Esophagus muscularis mucosa (tissue), 4 donors: ENCODE results near the gene GPC6. TPM values are rescaled to one million over a fixed set of nuclear protein-coding genes. Genes with fewer than 3 reads are reported as not detected.

Experiments
- DNase-seq: peaks from one replicate; pipeline ENCODE4 v3.0.0-alpha.2; 2017; ENCODE audit errors: extremely low spot score
- H3K27ac ChIP-seq, 4 donors: fragments of 200-600 bp; sonication (generic); replicated peaks in 1 of 4; 1 replicate in 3 of 4; 2 replicates in 1 of 4; pipeline ENCODE4 v1.5.1; 2016 to 2019; ENCODE audit warnings: mild to moderate bottlenecking in 1 of 4
- H3K27me3 ChIP-seq, 4 donors: fragments of 200-600 bp; sonication (generic); one replicate each; pipeline versions ENCODE4 v1.5.1 to v1.6.0; 2016 to 2019
- H3K36me3 ChIP-seq, 4 donors: fragments of 200-600 bp; sonication (generic); one replicate each; pipeline ENCODE4 v1.5.1; 2016 to 2019
- H3K4me1 ChIP-seq, 4 donors: fragments of 200-600 bp; sonication (generic); one replicate each; pipeline ENCODE4 v1.5.1; 2016 to 2019
- H3K4me3 ChIP-seq, 4 donors: fragments of 200-600 bp; sonication (generic); 1 replicate in 2 of 4; 2 replicates in 2 of 4; pipeline ENCODE4 v1.5.1; 2016 to 2019; ENCODE audit warnings: mild to moderate bottlenecking in 4 of 4, moderate library complexity in 1 of 4
- H3K9me3 ChIP-seq, 4 donors: fragments of 200-600 bp; sonication (generic); 1 replicate in 3 of 4; 2 replicates in 1 of 4; pipeline ENCODE4 v1.5.1; 2016 to 2019
- EP300 ChIP-seq: sonication (generic); formaldehyde crosslinking; IDR thresholded peaks from one replicate; pipeline ENCODE4 v1.6.1; 2017; ENCODE audit warnings: antibody characterized with exemption
- POLR2A ChIP-seq: fragments of 450-650 bp; IDR thresholded peaks from one replicate; pipeline ENCODE4 v1.6.1; 2017; ENCODE audit warnings: antibody characterized with exemption, moderate library complexity, mild to moderate bottlenecking, low read depth
- POLR2AphosphoS5 ChIP-seq, 2 donors: sonication (generic); formaldehyde crosslinking; IDR thresholded peaks; one replicate each; pipeline ENCODE4 v1.6.1; 2017; ENCODE audit warnings: antibody characterized with exemption in 2 of 2
- WGBS: methylation state at CpG from one replicate; pipeline ENCODE4 v1.1.5; 2018; 5-methylcytosine and 5-hydroxymethylcytosine counted together
- intact Hi-C: fragments of 100-400 bp; cut with DNase I; formaldehyde crosslinking; loops from one replicate; pipeline ENCODE4 v1.15.1; 2023
- total RNA-seq, 4 donors: library from RNA; depleted of rRNA; stranded (reverse); fragments of >200 nt; gene quantifications; one replicate each; pipeline versions ENCODE4 v1.1.0 to v1.2.1, GENCODE V29; 2016
- TF ChIP-seq, protein P1 (sequence below), 3 experiments: fragments of 200-600 bp in 2 of 3; fragments of 450-650 bp in 1 of 3; sonication (generic) in 2 of 3; IDR thresholded peaks; one replicate each; pipeline ENCODE4 v1.5.1; 2017 to 2019; ENCODE audit warnings: antibody characterized with exemption in 3 of 3, mild to moderate bottlenecking in 2 of 3, moderate library complexity in 1 of 3

Gene GPC6
- total RNA-seq, 4 donors from 2014 or later: 6.5 to 17.2 (median 13.5) TPM

GRCh38 chr13:93753639-93754038 lies 527.0 kb downstream of the GPC6 start:
- DNase-seq: no peak
- TF ChIP-seq EP300 (no peak), POLR2AphosphoS5 (IDR thresholded peaks at IDR 0.05) (no peak), POLR2A (no peak)
- TF ChIP-seq, protein P1, sequence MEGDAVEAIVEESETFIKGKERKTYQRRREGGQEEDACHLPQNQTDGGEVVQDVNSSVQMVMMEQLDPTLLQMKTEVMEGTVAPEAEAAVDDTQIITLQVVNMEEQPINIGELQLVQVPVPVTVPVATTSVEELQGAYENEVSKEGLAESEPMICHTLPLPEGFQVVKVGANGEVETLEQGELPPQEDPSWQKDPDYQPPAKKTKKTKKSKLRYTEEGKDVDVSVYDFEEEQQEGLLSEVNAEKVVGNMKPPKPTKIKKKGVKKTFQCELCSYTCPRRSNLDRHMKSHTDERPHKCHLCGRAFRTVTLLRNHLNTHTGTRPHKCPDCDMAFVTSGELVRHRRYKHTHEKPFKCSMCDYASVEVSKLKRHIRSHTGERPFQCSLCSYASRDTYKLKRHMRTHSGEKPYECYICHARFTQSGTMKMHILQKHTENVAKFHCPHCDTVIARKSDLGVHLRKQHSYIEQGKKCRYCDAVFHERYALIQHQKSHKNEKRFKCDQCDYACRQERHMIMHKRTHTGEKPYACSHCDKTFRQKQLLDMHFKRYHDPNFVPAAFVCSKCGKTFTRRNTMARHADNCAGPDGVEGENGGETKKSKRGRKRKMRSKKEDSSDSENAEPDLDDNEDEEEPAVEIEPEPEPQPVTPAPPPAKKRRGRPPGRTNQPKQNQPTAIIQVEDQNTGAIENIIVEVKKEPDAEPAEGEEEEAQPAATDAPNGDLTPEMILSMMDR (IDR thresholded peaks at IDR 0.05): no peak
- H3K4me3 ChIP-seq: no peak overlapping the region
- H3K36me3 ChIP-seq: no peaks in the 10 kb centered on the region
- intact Hi-C loops: no loop called here
- no peaks in the 10 kb centered on the region for H3K4me1 ChIP-seq
- no peak overlapping the region for H3K27ac ChIP-seq
- no peaks in the 10 kb centered on the region for H3K9me3 ChIP-seq
- no peaks in the 10 kb centered on the region for H3K27me3 ChIP-seq

GRCh38 chr13:93755341-93755740 lies 528.7 kb downstream of the GPC6 start:
- WGBS: 39% methylated on average over 1 of the region's 1 CpG
- Histone ChIP-seq H3K9me3 (no peaks in the 10 kb centered on the region), H3K36me3 (no peaks in the 10 kb centered on the region), H3K27ac (no peak overlapping the region), H3K4me3 (no peak overlapping the region), H3K4me1 (no peaks in the 10 kb centered on the region), H3K27me3 (no peaks in the 10 kb centered on the region)
- no peak for TF ChIP-seq EP300
- TF ChIP-seq POLR2A: no peak
- TF ChIP-seq, protein P1 (IDR thresholded peaks at IDR 0.05): no peak
- TF ChIP-seq POLR2AphosphoS5 (IDR thresholded peaks at IDR 0.05): no peak
- DNase-seq: no peak
- intact Hi-C loops: no loop called here

DNA sequence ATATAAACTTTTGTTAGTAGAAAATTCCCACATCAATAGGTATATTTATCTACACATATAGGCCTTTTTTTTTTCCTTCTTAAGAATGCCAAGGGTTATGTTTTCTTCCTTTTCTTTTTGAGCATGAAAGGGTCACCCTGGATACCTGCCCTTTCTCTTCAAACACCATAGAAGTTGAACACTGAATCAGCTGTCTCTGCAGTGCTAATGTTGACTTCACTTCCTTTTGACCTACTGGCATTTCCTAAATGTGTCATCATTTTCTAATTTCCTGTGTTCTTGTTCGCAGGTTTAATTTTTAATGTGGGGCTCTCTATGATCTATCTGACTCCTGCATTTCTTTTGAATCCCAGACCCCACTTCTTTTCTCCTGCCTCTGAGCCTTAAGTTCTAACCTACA lies 532.0 kb downstream of the GPC6 start:
- Histone ChIP-seq H3K27me3 (no peaks in the 10 kb centered on the region), H3K36me3 (no peaks in the 10 kb centered on the region), H3K27ac (no peak overlapping the region), H3K4me1 (no peaks in the 10 kb centered on the region), H3K4me3 (no peak overlapping the region), H3K9me3 (no peaks in the 10 kb centered on the region)
- TF ChIP-seq POLR2A (no peak), EP300 (no peak), POLR2AphosphoS5 (IDR thresholded peaks at IDR 0.05) (no peak)
- TF ChIP-seq, protein P1 (IDR thresholded peaks at IDR 0.05): no peak
- DNase-seq: no peak
- intact Hi-C loops: no loop called here
- 83% methylated on average over 1 of the region's 1 CpG for WGBS

GRCh38 chr13:93762708-93763426 lies 536.3 kb downstream of the GPC6 start:
- intact Hi-C loops: no loop called here
- H3K4me3 ChIP-seq: no peak overlapping the region
- TF ChIP-seq POLR2AphosphoS5 (IDR thresholded peaks at IDR 0.05) (no peak), EP300 (no peak), POLR2A (no peak)
- TF ChIP-seq, protein P1 (IDR thresholded peaks at IDR 0.05): no peak
- DNase-seq: no peak
- H3K27me3 ChIP-seq: no peaks in the 10 kb centered on the region
- no peaks in the 10 kb centered on the region for H3K9me3 ChIP-seq
- no peaks in the 10 kb centered on the region for H3K36me3 ChIP-seq
- H3K4me1 ChIP-seq: no peaks in the 10 kb centered on the region
- H3K27ac ChIP-seq: no peak overlapping the region
- WGBS: 90% methylated on average over 6 of the region's 6 CpGs

DNA sequence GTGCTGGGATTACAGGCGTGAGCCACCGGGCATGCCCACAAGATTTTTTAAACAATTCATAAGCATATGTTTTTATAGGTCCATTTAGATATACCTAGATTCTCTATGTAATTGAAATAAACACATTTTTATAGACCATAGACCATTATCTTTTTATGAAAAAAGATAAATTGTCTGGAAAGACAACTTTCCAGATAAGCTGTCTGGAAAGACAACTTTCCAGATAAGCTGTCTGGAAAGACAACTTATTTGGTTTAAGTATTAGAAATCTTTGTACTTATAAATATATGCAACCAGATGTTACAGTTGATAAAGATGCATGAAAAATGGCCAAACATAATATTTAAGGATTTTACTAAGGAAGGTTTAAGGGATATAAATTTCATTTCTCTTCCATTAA lies 538.5 kb downstream of the GPC6 start:
- 94% methylated on average over 2 of the region's 2 CpGs for WGBS
- Histone ChIP-seq H3K4me1 (peaks cover 0 to 10% (median 7%) of the 10 kb centered on the region in 4 donors), H3K27me3 (no peaks in the 10 kb centered on the region), H3K27ac (no peak overlapping the region), H3K4me3 (no peak overlapping the region), H3K9me3 (no peaks in the 10 kb centered on the region), H3K36me3 (no peaks in the 10 kb centered on the region)
- no peak for DNase-seq
- TF ChIP-seq POLR2AphosphoS5 (IDR thresholded peaks at IDR 0.05) (no peak), POLR2A (no peak), EP300 (no peak)
- TF ChIP-seq, protein P1 (IDR thresholded peaks at IDR 0.05): no peak
- intact Hi-C loops: no loop called here
